MG63 (cell line): ENCODE measurements around the gene TPSG1. TPM values are rescaled to one million over a fixed set of nuclear protein-coding genes. Genes with fewer than 3 reads are reported as not detected.
"Not testable (repeated sequence)": the region's sequence is repeated elsewhere in the genome, so short reads cannot be mapped to it uniquely, and the experiment has no call there.

Source experiments
- DNase-seq: peaks from one replicate; pipeline ENCODE4 v3.0.0-alpha.2; 2020
- H3K27me3 ChIP-seq: fragments of 250-450 bp; sonication (Bioruptor Pico); 2 replicates; pipeline ENCODE4 v1.5.1; 2020; ENCODE audit warnings: mild to moderate bottlenecking, moderate library complexity
- H3K36me3 ChIP-seq: fragments of 250-450 bp; sonication (Bioruptor Pico); 2 replicates; pipeline ENCODE4 v1.5.1; 2020; ENCODE audit warnings: mild to moderate bottlenecking, moderate library complexity
- H3K4me3 ChIP-seq: fragments of 250-450 bp; sonication (Bioruptor Pico); 2 replicates; pipeline ENCODE4 v1.5.1; 2020; ENCODE audit warnings: mild to moderate bottlenecking, moderate library complexity
- H3K9me3 ChIP-seq: fragments of 250-450 bp; sonication (Bioruptor Pico); 2 replicates; pipeline ENCODE4 v1.5.1; 2020; ENCODE audit warnings: mild to moderate bottlenecking, moderate library complexity
- total RNA-seq: library from RNA; depleted of rRNA; stranded (reverse); fragments of >200 nt; shearing (Covaris generic); gene quantifications from 2 replicates; pipeline ENCODE4 v1.2.3, GENCODE V29; 2014; ENCODE audit warnings: low replicate concordance

The TPSG1 gene
- total RNA-seq, 1 experiment from 2014 or later: 1.7 TPM

GRCh38 chr16:1195393-1195666 is 29.7 kb downstream of the TPSG1 start:
- Histone ChIP-seq H3K4me3 (no peak overlapping the region), H3K27me3 (no peaks in the 10 kb centered on the region), H3K36me3 (no peaks in the 10 kb centered on the region), H3K9me3 (no peaks in the 10 kb centered on the region)
- DNase-seq: no peak

DNA sequence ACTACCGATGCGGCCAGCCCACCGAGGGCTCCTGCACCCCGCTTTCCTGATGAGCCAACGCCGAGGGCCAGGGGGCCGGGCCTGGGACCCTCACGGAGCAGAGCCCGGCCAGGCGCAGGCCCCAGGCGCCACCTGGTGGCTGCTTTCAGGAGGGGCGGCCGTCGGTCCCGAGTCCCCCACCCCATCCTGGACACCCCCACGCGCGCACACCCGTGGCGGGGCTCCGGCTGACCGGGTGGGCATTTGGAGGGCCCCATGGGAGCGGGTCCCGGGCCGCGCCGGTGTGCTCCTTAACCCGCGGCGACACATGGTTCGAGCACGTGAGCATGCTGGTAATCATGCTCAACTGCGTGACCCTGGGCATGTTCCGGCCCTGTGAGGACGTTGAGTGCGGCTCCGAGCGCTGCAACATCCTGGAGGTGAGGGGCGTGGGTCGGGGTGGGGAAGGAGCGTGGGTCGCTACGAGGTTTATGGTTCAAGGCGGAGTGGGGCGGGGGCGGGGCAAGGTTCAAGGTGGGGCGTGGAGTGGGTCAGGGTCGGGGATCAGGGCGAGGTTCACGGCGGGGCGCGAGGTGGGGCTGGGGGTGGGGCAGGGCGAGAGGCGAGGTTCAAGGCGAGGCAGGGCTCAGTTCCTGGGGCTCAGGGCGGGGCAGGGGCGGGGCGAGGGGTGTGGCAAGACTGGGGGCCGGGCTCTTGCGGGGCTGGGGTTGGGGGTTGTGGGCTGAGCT is 30.2 kb downstream of the TPSG1 start:
- H3K4me3 ChIP-seq: no peak overlapping the region
- no peak for DNase-seq
- no peaks in the 10 kb centered on the region for H3K27me3 ChIP-seq
- no peaks in the 10 kb centered on the region for H3K36me3 ChIP-seq
- H3K9me3 ChIP-seq: no peaks in the 10 kb centered on the region

DNA sequence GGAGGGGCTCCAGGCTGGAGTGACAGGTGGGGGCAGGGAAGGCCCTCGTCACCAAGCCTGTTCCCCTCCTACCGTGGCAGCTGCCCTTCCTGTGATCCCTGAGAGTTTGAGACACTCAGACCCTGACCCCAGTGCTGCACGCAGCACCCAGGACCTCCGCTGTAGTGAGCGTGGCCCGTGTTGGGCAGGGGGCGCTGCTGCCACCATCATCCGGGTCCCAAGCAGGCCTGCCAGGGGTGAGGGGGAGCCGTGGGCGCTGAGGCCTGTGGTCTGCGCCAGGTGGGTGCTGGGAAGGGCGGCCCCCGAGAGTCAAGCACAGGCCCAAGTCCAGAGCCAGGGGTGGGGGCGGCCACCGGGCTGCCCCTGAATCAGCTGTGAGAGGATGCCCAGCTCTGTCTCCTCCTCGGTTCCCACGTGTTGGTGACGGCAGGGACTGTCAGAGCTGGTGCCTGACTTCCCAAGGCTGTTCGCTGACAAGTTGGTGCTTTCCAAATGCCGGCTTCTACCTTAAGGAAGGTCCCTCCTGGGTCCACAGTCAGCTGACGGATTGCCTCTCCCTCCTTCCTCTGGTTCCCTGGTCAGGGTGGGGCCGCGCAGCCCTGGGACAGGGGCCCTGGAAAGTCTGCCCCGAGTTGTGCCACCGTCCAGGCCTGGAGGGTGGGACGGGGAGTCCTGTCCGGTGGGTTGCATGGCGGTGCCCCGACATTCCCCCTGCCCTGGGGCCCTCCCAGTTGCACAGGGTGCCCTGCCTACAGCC is 31.1 kb downstream of the TPSG1 start:
- no peak for DNase-seq
- Histone ChIP-seq H3K9me3 (no peaks in the 10 kb centered on the region), H3K4me3 (no peak overlapping the region), H3K27me3 (no peaks in the 10 kb centered on the region), H3K36me3 (no peaks in the 10 kb centered on the region)

DNA sequence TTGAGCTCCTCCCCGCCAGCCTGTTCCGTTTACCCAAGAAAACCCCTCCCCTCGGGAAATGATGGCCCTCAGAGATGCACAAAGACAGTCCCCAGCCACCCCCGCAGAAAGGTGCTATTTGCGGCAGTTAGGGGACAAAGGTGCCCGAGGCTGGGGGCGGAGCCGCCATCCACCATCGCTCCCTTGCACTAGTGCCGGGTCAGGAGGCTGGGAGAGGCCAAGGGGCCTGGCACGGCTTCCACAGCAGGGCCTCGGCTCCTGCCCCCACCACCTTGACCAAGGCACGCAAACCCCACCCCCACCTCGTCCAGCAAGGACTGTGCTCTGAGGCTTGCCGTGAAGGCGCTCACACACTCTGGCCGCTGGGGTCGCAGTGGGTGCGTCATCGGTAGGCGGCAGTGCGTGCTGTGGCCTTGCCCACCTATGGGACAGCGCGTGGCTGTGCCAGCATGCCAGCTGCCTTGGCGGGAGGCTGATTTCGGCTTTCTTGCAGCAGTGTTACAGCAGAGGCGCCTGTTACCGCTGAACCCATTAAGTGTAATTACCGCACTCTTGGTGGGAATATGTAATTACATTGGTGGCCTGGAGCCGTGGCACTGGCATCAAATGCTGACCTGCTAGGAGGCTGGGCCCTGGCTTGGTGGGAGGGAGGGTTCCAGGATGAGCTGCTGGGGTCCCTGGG is 31.8 kb downstream of the TPSG1 start:
- DNase-seq: peak; percentile 38
- Histone ChIP-seq H3K9me3 (no peaks in the 10 kb centered on the region), H3K4me3 (no peak overlapping the region), H3K36me3 (no peaks in the 10 kb centered on the region), H3K27me3 (no peaks in the 10 kb centered on the region)

GRCh38 chr16:1192384-1193073 is 32.5 kb downstream of the TPSG1 start:
- H3K36me3 ChIP-seq: no peaks in the 10 kb centered on the region
- no peak for DNase-seq
- H3K9me3 ChIP-seq: no peaks in the 10 kb centered on the region
- H3K4me3 ChIP-seq: no peak overlapping the region
- peaks cover 2% of the 10 kb centered on the region; the same call in 1 of the 2 replicates for H3K27me3 ChIP-seq

- not testable (repeated sequence) for H3K27me3 ChIP-seq, H3K9me3 ChIP-seq, DNase-seq, H3K4me3 ChIP-seq, H3K36me3 ChIP-seq
Measured at GRCh38 chr16:1190789-1191188, 34.3 kb downstream of the TPSG1 start.

DNA sequence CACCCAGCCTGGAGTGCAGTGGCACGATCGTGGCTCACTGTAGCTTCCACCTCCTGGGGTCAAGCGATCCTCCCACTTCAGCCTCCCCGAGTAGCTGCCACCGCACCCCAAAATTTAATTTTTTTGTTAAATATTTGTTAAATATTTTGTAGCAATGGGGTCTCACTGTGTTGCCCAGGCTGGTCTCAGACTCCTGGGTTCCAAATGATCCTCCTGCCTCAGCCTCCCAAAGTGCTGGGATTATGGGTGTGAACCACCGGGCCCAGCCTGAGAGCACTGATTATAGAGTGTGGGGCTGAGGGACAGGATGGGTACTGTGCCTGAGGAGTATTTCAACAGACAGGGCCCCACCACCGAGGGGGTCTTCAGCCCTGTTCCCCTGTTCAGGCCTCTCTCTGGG is 35.6 kb downstream of the TPSG1 start:
- Histone ChIP-seq H3K4me3 (no peak overlapping the region), H3K36me3 (no peaks in the 10 kb centered on the region)
- no peak for DNase-seq

GRCh38 chr16:1188432-1189189 is 36.5 kb downstream of the TPSG1 start:
- peak; percentile 46 for DNase-seq
- Histone ChIP-seq H3K27me3 (peaks cover 2% of the 10 kb centered on the region; the same call in 1 of the 2 replicates), H3K9me3 (no peaks in the 10 kb centered on the region), H3K4me3 (no peak overlapping the region), H3K36me3 (no peaks in the 10 kb centered on the region)

More for the DNA sequence above, 35.6 kb downstream of the TPSG1 start:
- Histone ChIP-seq H3K9me3 (no peaks in the 10 kb centered on the region), H3K27me3 (peaks cover 2% of the 10 kb centered on the region; the same call in 1 of the 2 replicates)

DNA sequence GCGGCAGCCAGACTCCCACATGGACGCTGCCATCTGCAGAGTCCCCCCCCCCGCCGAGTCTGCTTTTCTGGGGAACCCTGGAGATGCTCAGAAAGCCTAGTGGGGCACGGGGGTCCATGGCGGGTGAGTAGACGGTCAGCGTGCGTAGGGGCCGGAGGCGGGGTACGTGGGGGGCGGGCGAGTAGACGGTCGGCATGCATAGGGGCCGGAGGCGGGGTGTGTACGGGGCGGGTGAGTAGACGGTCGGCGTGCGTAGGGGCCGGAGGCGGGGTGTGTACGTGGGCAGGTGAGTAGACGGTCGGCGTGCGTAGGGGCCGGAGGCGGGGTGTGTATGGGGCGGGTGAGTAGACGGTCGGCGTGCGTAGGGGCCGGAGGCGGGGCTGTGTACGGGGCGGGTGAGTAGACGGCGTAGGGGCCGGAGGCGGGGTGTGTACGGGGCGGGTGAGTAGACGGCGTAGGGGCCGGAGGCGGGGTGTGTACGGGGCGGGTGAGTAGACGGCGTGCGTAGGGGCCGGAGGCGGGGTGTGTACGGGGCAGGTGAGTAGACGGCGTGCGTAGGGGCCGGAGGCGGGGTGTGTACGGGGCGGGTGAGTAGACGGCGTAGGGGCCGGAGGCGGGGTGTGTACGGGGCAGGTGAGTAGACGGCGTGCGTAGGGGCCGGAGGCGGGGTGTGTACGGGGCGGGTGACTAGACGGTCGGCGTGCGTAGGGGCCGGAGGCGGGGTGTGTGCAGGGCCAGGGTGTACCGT is 39.4 kb downstream of the TPSG1 start:
- not testable (repeated sequence) for H3K36me3 ChIP-seq, H3K4me3 ChIP-seq, DNase-seq, H3K27me3 ChIP-seq, H3K9me3 ChIP-seq

GRCh38 chr16:1184980-1185379 is 40.1 kb downstream of the TPSG1 start:
- Histone ChIP-seq H3K27me3 (peaks cover 2% of the 10 kb centered on the region; the same call in 1 of the 2 replicates), H3K4me3 (no peak overlapping the region), H3K9me3 (no peaks in the 10 kb centered on the region), H3K36me3 (no peaks in the 10 kb centered on the region)
- no peak for DNase-seq

DNA sequence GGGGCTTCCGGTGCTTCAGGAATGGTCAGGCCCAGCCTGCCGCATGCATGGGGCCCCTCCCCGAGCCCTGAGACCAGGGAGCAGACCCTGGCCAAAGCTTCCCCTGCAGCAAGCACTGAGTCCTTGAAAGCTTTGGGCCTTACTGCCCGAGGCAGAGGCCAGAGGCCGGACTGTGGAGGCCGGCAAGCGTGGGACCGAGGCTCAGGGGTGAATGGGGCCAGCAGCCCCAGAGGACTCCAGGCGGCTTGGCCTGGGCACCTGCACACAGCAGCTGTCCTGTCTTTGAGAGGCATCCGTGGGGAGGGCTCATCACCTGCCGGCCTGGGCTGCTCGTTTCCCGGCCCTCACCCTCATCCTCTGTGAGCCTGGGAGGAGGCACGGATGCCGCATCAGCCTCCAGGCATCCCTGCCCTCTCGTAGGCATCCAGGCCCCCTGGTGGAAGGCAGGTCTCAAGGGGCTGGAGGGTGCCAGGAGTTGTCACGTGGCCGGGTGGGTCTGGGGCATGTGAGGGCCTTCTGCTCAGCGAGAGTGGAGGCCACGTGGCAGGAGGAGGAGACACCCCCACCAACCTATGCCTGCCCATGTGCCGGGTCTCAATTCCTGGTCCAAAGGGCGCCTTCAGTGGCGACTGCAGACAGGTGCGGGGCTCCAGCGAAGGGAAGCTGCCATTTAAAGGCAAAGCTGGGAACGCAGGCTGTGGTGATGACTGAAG is 40.8 kb downstream of the TPSG1 start:
- DNase-seq: peak; percentile 34
- Histone ChIP-seq H3K27me3 (peaks cover 2% of the 10 kb centered on the region; the same call in 1 of the 2 replicates), H3K9me3 (no peaks in the 10 kb centered on the region), H3K4me3 (no peak overlapping the region), H3K36me3 (no peaks in the 10 kb centered on the region)

- H3K36me3 ChIP-seq: no peaks in the 10 kb centered on the region
- no peaks in the 10 kb centered on the region for H3K9me3 ChIP-seq
- H3K4me3 ChIP-seq: no peak overlapping the region
- DNase-seq: no peak
- peaks cover 2% of the 10 kb centered on the region; the same call in 1 of the 2 replicates for H3K27me3 ChIP-seq
Measured at GRCh38 chr16:1182950-1183907, 41.8 kb downstream of the TPSG1 start.

DNA sequence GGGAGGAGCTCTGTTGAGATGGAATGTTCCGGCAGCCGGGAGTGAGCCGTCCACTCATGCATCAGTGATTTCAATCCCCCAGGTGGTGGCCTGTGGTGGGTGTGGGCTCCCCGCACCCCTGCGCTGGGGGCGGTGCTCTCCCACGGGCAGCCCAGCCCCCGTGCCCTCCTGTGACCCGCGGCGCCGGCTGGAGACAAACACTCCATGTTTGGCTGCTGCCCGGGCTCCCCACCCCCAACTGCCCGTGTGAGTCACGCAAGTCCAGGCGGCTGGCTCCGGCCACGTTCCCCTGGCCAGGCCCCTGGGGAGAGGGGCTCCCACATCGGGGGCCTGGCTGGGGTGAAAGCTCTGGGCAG is 42.8 kb downstream of the TPSG1 start:
- DNase-seq: peak; percentile 57
- no peaks in the 10 kb centered on the region for H3K36me3 ChIP-seq
- no peaks in the 10 kb centered on the region for H3K9me3 ChIP-seq
- no peaks in the 10 kb centered on the region for H3K27me3 ChIP-seq
- no peak overlapping the region for H3K4me3 ChIP-seq
